Fibroblast of skin of left biceps (primary cell): ENCODE measurements around the gene MESD.

Experiments used
- DNase-seq, 2 experiments: peaks; one replicate each; pipeline ENCODE4 v3.0.0-alpha.2; 2013; ENCODE audit warnings: low read depth in 2 of 2

Gene MESD

GRCh38 chr15:81015621-81016488 lies 26.2 kb upstream of the MESD start:
- no peak for DNase-seq

DNA sequence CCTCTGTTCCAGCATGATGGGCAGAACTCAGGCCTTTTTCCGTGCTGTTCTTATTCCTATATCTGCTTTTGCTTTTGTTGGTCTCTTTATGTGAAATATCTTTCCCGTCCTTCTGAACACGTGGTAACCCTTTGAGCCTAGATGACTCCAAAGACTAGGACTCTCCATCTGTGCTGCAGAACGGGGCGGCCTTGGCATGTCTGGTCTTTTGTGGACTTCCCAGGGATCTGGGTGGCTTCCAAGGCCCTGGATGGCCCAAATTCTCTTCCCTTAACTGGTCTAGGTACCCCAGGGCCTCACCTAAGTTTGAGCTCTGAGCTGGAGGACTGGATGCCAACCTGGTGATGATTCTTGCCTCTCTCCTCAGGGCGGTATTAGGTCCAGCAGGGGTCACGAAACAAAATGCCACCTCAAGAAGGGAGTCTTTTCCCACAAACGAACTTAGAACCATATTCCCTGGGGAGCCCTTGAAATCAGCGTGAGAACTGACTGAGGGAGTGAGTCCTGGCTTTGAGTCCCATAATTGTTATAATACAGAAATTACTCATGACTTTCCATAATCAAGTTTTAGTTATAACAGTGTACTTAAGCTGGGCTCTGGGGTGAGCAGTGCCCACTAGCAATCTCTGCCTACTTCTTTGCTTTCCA lies 25.0 kb upstream of the MESD start:
- no peak for DNase-seq

GRCh38 chr15:81013396-81013929 lies 23.8 kb upstream of the MESD start:
- DNase-seq = no peak

- DNase-seq = no peak
Observed at GRCh38 chr15:81012588-81012987, 23.0 kb upstream of the MESD start.

- DNase-seq = no peak
Observed at GRCh38 chr15:81011593-81011992, 22.0 kb upstream of the MESD start.

DNA sequence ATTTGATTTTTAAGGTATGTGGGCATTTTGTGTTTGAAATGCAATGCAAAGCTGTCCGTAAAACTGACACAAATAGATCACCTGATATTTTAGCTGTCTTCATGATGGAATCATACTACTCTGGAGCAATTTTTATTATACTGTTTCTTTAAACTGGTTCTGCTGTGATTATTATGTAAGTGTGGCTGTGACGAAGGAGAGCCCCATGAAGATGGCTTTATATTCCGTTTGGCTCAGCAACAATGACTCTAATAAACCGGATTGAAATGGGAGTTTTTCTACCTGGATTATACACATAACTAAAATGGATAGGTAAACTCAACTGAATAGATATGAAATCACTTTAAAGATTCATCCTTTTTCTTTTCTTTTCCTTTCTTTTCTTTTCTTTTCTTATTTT lies 20.5 kb upstream of the MESD start:
- DNase-seq = no peak

DNA sequence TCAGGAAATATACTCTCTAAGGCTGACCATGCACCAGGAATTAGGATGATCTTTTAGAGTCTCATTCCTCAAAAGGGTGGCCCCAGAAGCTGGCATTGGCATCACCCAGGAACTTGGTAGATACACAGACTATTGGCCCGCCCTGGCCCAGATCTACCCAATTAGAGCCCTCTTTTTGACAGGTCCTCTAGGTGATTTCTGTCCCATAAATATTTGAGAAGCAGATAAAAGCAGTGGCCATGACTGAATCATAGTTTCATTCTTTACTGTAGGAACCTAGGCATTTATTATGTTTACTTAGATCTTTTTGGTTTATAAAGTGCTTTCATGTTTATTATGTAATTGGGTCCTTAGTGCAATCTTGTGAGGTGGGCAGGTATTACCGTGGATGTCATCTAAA lies 18.7 kb upstream of the MESD start:
- no peak for DNase-seq

GRCh38 chr15:81007428-81008064 lies 17.9 kb upstream of the MESD start:
- DNase-seq = no peak

DNA sequence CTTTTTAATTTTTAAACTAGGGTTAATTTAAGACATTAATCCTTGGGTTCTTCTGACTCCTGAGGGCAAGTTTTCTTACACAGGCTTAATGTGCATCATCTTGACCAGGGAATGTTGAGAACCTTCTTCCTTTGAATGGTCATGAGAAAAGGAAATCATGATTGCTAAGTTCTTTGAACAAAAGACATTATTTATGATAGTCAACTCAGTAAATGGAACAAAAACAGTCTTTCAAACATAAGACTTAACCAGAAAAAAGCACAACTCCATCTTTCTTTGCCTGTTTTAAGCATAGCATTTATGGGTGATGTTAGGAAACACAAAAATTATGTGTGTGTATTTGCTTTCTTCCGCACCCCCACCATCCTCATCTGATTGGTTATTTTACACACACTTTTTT lies 16.5 kb upstream of the MESD start:
- no peak for DNase-seq

GRCh38 chr15:81003097-81003350 lies 13.4 kb upstream of the MESD start:
- DNase-seq = no peak

DNA sequence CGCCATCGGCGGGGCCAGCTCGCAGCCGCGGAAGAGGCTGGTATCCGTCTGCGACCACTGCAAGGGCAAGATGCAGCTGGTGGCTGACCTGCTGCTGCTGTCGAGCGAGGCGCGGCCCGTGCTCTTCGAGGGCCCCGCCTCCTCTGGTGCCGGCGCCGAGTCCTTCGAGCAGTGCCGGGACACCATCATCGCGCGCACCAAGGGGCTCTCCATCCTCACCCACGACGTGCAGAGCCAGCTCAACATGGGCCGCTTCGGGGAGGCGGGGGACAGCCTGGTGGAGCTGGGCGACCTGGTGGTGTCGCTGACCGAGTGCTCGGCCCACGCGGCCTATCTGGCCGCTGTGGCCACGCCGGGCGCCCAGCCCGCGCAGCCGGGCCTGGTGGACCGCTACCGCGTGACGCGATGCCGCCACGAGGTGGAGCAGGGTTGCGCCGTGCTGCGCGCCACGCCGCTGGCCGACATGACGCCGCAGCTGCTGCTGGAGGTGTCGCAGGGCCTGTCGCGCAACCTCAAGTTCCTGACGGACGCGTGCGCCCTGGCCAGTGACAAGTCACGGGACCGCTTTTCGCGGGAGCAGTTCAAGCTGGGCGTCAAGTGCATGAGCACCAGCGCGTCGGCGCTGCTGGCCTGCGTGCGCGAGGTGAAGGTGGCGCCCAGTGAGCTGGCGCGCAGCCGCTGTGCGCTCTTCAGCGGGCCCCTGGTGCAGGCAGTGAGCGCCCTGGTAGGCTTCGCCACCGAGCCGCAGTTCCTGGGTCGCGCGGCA lies 12.9 kb upstream of the MESD start:
- no peak for DNase-seq

GRCh38 chr15:81002009-81002330 lies 12.4 kb upstream of the MESD start:
- DNase-seq = no peak

DNA sequence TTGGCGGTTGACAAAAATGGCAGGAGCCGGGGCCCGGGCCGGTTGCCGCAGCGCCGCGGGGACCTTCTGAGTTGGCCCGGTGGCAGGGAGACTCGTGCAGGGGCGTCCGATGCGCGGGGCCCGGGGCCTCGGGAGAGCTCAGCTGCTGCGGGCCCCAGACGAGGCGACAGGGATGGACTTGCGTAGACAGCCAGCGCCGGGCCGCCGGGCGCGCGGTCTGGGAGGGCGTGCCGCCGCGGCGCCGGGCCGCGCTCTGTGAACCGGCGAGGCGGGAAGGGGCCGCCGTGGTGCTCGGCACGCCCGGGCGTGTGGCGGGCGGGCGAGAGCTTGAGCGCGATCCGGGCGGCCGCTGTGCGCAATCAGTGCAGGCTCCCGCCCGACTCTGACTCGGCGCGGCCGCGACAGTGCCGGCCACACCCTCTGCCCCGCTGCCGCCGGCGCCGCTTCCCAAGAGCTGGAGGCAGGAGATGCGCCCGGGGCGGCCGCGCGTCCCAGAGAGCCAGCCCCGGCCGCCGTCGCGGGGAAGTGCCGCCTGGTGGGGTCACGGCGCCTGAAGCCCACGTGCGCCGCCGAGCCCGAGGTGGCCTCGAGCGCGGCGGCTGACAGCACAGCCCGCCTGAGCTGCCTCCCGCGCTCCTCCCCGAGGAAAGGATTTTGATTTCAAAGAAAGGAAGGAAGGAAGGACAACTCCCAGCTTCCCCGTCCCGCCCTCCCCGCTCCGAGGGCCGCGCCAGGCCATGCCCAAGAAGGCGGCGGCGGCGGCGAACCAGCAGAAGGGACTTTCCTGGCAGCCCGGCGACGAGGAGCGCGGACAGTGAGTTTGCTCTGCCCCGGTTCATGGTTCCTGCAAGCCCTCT lies 11.8 kb upstream of the MESD start:
- DNase-seq = no peak

DNA sequence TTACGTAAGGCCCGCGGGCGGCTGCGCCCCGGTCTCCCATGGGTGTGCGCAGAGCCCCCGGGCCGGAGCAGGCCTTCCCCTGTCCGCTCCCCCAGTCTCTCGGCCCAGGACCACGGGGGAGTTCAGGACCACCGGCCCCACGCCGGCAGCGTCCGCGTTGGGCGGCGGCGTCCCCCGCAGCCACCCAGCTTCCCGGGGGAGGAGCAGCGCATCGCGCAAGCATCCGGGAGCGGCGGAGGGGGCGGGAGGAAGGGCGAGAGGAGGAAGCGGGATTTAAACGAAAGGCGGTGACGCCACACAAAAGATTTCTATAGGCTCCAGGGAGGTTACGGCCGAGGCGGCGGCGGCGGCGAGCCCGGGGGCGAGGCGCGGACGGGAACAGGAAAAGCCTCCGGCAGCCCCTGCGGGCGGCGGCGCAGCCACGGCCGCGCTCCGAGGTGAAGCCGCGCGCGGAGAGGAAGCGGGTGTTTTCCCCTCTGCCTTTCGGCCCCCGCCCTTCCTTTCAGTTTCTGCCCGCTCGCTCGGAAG lies 11.1 kb upstream of the MESD start, which contains the start of gene TLNRD1:
Gene TLNRD1 (plus strand): TSS at position 300 of the 528 bp plus-strand sequence. CDS start 1,349 bp downstream, outside the sequence.
- DNase-seq = peak; percentile 79 to 80

GRCh38 chr15:81000144-81000623 lies 10.6 kb upstream of the MESD start:
- no peak for DNase-seq

- DNase-seq = no peak
Observed at GRCh38 chr15:80999623-81000036, 10.0 kb upstream of the MESD start.

- no peak for DNase-seq
Observed at GRCh38 chr15:80998251-80998650, 8.6 kb upstream of the MESD start.

- DNase-seq = no peak
Observed at GRCh38 chr15:80997692-80998091, 8.1 kb upstream of the MESD start.

DNA sequence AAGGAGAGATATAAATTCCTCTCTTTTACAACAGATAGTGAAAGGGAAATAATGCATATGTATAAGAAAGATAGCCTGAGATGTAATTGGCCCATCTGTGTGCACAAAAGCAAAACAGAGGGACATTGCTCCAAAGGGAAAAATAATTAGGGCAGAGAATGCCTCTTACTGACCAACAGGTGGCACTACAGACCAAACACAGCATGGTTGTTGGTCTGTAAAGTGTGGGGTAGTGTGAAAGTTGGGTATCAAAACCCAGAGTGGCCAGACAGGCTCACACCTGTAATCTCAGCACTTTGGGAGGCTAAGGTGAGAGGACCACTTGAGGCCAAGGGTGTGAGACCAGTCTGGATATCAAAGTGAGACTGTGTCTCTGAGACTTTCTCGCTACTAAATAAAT lies 6.6 kb upstream of the MESD start:
- no peak for DNase-seq

- DNase-seq = no peak
Observed at GRCh38 chr15:80992441-80992840, 2.8 kb upstream of the MESD start.

DNA sequence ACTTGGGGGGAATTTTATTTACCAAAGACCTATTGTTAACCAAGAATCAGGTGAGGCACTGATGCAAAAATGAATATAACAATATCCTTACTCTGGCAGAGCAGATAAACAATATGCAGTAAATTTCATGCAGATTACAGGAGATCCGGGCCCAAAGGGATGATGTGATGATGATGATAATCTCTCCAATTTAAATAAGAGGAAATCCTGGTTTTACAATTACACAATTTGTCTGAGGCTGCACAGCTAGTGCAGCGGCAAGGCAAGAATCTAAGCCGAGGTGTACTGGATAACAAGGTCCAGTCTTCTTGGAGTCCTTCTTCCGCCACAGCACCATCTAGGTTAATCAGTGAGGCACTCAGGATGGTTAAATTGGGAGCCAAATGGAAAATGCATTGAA lies 2.4 kb upstream of the MESD start:
- no peak for DNase-seq
